ENCODE results near the gene WDR20.
A peak's percentile ranks its signal among the peaks of the same experiment; 100 is the strongest.
"Not testable (repeated sequence)": the region's sequence is repeated elsewhere in the genome, so short reads cannot be mapped to it uniquely, and the experiment has no call there.

Gene WDR20

GRCh38 chr14:102139286-102140026, at the start of gene WDR20:
WDR20 (plus strand) TSS chr14:102139897; CDS start chr14:102139924, 27 bp downstream.
- peak; percentile 99 for DNase-seq (ENCODE audit: low read depth, low spot score)

- DNase-seq (ENCODE audit: low read depth, low spot score): no peak
These were observed 49.0 kb upstream of the WDR20 start for GRCh38 chr14:102090713-102091112.

- no peak for DNase-seq (ENCODE audit: low read depth, low spot score)
These were observed 46.9 kb upstream of the WDR20 start for GRCh38 chr14:102092806-102093205.

- DNase-seq (ENCODE audit: low read depth, low spot score): no peak
These were observed 45.6 kb upstream of the WDR20 start for GRCh38 chr14:102094101-102094500.

GRCh38 chr14:102095231-102095870, 44.3 kb upstream of the WDR20 start:
- no peak for DNase-seq (ENCODE audit: low read depth, low spot score)

GRCh38 chr14:102095871-102096568, 43.7 kb upstream of the WDR20 start:
- no peak for DNase-seq (ENCODE audit: low read depth, low spot score)

GRCh38 chr14:102096569-102097188, 43.0 kb upstream of the WDR20 start:
- peak; percentile 42 for DNase-seq (ENCODE audit: low read depth, low spot score)

GRCh38 chr14:102097441-102098135, 42.1 kb upstream of the WDR20 start:
- no peak for DNase-seq (ENCODE audit: low read depth, low spot score)

- no peak for DNase-seq (ENCODE audit: low read depth, low spot score)
These were observed 36.5 kb upstream of the WDR20 start for GRCh38 chr14:102103062-102103695.

GRCh38 chr14:102105369-102105768, 34.3 kb upstream of the WDR20 start:
- DNase-seq (ENCODE audit: low read depth, low spot score): no peak

- DNase-seq (ENCODE audit: low read depth, low spot score): not testable (repeated sequence)
These were observed 30.4 kb upstream of the WDR20 start for GRCh38 chr14:102109332-102109731.

GRCh38 chr14:102111101-102111500, 28.6 kb upstream of the WDR20 start:
- DNase-seq (ENCODE audit: low read depth, low spot score): no peak

GRCh38 chr14:102116361-102117180, 23.1 kb upstream of the WDR20 start:
- DNase-seq (ENCODE audit: low read depth, low spot score): no peak

GRCh38 chr14:102117852-102118251, 21.8 kb upstream of the WDR20 start:
- no peak for DNase-seq (ENCODE audit: low read depth, low spot score)

GRCh38 chr14:102120888-102121287, 18.8 kb upstream of the WDR20 start:
- DNase-seq (ENCODE audit: low read depth, low spot score): no peak

- DNase-seq (ENCODE audit: low read depth, low spot score): no peak
These were observed 18.1 kb upstream of the WDR20 start for GRCh38 chr14:102121567-102121966.

- no peak for DNase-seq (ENCODE audit: low read depth, low spot score)
These were observed 15.3 kb upstream of the WDR20 start for GRCh38 chr14:102124419-102124818.

- no peak for DNase-seq (ENCODE audit: low read depth, low spot score)
These were observed 14.2 kb upstream of the WDR20 start for GRCh38 chr14:102125546-102125945.

- no peak for DNase-seq (ENCODE audit: low read depth, low spot score)
These were observed 12.8 kb upstream of the WDR20 start for GRCh38 chr14:102126807-102127455.

GRCh38 chr14:102131741-102132140, 8.0 kb upstream of the WDR20 start:
- DNase-seq (ENCODE audit: low read depth, low spot score): no peak

Measured in activated CD4-positive, CD25-positive, alpha-beta regulatory T cell treated with anti-CD3 and anti-CD28 coated beads, Interleukin-2, amount 50 U/mL, for 16 hours (primary cell).